SIG-M5 (cell line): ENCODE measurements around the gene CHD2.
"Not testable (repeated sequence)": the region's sequence is repeated elsewhere in the genome, so short reads cannot be mapped to it uniquely, and the experiment has no call there.

Experiments used
- DNase-seq: peaks from one replicate; lab custom pipeline; 2025; lab: John Stamatoyannopoulos, UW

The CHD2 gene

GRCh38 chr15:92906563-92907081, 6.5 kb downstream of the CHD2 start:
- DNase-seq, result no peak

- DNase-seq, result no peak
Observed at GRCh38 chr15:92907229-92907628, 7.1 kb downstream of the CHD2 start.

DNA sequence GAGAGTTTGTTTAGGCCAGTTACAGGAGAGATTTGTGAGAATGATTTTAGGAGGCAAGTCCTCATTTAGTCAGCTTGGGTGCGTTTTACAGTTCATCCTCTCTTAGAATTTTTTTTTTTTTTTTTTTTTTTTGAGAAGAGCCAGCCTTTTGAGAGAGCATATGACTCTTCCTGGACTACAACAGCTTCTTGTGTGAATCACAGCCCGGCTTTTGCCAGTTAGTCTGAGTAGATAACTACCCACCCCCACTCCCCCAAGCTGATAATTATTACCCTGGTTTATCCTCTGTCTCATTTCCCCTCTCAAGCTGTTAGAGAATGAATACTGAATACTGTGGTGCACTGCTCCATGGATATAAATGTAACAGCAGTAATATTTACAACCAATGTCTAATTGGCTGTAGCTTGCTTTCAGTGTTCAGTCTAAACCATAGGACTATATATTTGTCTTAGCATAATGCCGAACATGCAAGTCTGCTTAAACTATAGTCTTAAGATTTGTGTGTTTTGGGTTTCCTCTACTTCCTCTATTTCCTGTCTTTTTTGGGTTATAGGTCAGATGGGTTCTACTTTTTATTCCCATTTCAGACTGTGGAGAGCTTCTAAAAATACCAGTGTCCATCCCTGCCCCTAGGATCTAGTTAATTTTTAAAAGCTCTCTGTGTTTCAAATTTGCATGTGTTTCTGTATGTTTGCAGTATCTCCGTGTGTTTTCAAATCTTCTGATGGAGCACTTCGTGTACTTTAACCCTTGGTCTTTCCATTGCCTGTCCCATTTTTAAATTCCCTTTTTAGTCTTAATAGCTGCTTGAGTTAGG, 8.0 kb downstream of the CHD2 start:
- DNase-seq, result no peak

- no peak for DNase-seq
Observed at GRCh38 chr15:92908713-92909057, 8.6 kb downstream of the CHD2 start.

- no peak for DNase-seq
Observed at GRCh38 chr15:92909136-92909781, 9.1 kb downstream of the CHD2 start.

DNA sequence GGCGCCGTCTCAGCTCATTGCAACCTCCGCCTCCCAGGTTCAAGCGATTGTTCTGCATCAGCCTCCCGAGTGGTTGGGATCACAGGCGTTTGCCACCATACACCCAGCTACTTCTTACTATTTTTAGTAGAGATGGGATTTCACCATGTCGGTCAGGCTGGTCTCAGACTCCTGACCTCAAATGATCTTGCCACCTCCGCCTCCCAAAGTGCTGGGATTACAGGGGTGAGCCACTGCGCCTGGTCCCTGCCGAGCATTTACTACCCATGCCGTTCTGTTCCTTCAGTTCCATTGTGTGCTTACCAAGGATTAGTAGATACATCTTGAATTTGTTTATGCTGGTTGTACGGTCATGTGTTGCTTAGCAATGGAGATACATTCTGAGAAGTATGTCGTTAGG, 10.3 kb downstream of the CHD2 start:
- DNase-seq, result no peak

DNA sequence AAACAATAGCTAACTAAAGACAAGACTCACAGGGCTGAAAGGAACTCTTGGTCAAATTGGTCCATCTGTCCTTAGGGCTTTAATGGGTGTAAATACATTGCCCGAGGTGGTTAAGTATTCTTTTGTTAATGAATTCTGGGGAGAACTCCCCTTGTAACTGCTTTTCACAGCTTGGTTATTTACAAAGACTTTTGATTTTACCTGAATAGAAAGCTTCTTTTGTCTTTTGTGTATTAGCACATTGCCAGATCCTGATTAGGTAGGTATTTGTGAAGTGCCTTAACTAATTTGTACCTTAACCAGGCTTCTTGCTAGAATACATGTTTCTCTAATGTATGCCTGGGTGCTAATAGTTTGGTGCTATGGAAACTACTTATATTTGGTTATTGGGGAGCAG, 14.0 kb downstream of the CHD2 start:
- no peak for DNase-seq

DNA sequence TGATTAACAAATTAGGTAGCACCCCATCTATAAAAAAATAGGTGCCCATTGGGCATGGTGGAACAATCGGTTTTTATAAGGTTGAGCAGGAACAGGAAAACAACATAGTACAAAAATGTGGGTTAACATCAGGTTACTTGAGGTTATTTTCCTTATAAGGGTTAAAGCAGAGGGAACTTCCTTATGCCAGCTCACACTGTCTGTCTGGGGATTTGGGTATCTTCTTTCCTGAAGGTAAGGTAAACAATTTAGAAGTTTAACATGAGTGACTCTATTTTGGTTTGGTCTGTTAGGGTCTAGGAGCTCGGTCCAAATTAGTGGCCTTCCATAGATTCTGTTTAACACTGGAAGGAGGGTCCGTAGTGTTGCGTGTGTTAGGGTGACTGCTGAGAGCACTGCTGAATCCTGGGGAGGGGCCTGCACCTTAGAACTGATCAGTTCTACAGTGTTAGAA, 14.7 kb downstream of the CHD2 start:
- no peak for DNase-seq

DNA sequence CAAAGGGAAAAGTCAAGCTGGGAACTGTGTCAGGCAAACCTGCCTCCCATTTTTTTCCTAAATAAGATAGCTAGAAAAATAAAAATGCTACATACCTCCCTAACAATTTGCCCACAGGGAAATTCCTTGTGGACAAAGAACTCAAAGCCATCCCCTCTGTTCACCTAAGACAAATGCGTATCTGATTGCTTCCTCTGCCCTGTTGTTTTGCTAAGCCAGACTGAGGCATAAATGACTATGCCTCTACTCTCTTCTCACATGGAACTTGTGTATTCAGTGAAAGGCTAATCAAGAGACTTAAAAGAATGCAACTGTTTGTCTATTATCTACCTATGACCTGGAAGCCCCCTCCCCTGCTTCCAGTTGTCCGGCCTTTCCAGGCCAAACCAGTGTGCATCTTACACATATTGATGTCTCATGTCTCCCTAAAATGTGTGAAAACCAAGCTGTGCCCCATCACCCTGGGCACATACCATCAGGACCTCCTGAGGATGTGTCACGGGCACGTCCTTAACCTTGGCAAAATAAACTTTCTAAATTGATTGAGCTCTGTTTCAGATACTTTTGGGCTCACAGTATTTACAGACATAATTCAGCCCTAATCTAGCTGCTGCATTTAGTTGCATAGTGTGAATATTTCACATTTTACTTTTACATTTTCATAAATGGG, 15.8 kb downstream of the CHD2 start:
- no peak for DNase-seq

- peak; percentile 61 for DNase-seq
Observed at GRCh38 chr15:92917598-92918407, 17.7 kb downstream of the CHD2 start.

DNA sequence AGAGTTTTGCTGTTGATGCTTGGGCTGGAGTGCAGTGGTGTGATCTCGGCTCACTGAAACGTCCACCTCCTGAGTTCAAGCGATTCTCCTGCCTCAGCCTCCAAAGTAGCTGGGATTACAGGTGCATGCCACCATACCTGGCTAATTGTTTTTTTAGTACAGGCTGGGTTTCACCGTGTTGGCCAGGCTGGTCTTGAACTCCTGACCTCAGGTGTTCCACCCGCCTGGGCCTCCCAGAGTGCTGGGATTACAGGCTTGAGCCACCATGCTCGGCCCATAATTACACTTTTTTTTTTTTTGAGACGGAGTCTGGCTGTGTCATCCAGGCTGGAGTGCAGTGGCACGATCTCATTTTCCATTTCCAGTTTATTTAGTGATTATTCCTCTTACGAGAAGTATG, 18.8 kb downstream of the CHD2 start:
- not testable (repeated sequence) for DNase-seq

DNA sequence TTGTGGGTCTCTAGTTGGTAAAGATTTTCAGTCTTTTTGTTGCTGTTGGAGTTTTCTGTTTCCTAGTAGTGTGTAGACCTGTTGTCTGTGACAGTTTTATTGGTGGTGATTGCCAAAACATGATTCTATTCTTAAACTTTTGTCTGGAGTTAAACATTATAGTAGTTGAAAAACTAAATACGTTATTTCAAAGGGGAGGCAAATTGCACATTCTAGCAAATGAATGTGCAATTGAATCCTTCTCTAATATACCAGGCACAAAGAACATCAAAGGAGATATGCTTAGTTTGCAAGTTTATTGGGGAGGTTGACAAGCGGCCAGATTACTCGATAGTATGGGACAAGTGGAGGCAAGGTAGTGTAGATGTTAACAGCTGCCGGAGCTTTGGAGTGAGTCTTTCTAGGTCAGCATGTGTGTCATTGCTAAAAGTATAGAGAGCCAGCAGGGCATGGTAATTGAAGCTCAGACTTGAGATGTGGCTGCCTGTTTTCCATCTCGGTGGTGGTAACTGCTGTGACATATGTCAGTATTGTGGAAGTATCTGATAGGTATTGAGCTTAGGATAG, 20.6 kb downstream of the CHD2 start:
- DNase-seq, result no peak

DNA sequence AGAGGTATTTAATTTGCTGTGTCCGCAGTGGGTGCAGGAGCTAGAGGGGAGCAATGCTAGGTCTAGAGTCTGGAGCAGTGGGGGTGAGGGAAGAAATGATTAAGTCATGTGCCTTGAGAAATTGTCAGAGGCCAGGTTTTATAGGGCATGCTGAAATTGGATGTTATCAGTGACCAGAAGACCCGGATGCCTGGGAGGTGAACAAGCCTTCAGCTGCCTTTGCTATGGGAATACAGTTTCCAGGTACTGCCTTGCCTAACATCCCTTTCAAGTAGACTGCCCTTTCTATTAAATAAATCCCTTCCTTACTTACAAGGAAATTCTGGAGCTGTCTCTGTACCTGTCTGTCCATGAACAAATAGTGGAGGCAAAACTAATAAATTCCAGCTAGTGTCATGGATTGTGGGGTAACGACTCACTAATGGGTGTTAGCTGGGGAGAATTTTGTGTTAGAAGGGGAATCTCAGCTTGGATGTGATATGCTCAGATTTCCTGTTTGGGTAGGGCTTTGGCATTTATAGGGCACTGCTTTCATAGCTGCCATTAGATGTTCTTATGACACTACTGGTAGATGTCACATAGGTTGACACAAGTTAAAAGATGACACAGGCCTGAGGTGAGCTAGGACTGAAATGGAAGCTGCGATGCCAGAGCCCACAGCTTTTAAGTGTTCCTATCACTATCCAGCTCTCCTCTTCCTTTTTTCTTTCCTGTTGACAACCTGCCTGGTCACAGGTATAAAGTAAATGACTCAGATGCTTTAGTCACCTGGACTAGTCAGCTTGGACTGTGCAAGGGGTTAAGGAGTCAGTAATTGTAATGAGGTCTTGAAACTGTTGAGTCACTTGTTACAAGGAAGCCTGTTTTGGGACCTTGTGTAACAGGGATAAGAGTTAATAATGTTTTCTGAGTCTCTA, 21.3 kb downstream of the CHD2 start:
- no peak for DNase-seq

DNA sequence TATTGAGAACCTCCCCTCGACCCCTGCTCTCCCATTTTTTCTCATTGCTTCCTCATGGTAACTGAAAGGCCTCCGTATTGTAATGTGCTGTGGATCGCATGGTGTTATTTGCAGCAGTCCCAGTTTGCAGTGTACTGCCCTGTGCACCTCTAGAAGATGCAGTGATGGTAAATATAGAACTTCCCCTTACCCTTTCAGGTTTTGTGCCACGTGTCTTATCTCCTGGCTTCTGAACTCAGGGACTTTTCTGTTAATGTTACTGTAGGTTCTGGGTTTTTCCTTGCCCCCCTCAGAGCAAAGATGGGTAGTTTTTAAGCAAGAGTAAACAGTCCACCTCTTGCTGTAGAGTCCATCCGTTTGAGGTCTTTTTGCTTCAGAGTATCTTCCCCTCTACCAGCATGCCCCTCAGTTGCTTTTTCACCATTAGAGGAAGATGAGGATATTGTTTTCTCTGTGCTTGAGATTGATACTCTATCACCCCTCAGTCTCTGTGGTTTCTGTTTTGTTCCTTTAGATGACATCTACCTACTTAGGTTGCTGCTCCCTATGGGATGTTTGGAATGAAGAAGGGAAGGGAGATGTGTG, 22.4 kb downstream of the CHD2 start:
- DNase-seq, result no peak

- no peak for DNase-seq
Observed at GRCh38 chr15:92924216-92924615, 24.1 kb downstream of the CHD2 start.

DNA sequence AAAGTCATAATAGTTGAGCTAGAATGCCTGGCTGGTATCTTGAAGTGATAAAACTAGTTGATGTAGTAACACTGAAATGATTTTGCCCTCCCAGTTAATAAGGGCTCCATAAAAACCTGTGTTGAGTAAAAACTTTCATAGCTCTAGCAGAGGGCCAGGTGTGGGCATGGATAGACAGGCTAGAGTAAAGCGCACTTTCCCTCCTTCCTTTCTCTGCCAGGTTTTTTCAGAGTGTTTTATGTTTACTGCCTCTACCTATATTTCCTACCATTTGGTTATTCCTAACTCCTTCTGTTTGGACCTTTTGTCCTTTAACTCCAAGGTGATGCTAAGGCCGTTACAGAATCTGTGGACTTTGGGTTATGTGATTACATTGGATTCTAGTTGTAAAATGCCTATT, 25.3 kb downstream of the CHD2 start:
- DNase-seq, result no peak

- DNase-seq, result no peak
Observed at GRCh38 chr15:92928225-92928750, 28.2 kb downstream of the CHD2 start.

DNA sequence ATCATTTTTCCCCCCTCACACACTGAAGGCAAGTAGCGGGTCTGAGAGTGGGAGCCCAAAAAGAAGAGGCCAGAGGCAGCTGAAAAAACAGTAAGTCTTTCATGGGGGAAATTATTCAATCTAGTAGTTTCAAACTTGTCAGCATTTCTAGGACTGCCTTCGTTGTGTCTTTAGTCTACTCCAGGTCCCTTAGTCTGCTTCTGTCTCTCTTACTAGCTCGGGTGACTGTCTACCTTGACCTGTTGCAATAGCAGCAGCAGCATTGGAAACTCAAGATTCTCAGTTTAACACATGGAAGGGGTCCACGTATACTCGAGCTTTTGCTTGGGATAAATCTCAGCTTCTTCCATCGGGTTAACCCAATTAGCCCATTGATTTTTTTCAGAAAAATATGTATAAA, 28.9 kb downstream of the CHD2 start:
- DNase-seq, result no peak

- no peak for DNase-seq
Observed at GRCh38 chr15:92930054-92930621, 30.0 kb downstream of the CHD2 start.

DNA sequence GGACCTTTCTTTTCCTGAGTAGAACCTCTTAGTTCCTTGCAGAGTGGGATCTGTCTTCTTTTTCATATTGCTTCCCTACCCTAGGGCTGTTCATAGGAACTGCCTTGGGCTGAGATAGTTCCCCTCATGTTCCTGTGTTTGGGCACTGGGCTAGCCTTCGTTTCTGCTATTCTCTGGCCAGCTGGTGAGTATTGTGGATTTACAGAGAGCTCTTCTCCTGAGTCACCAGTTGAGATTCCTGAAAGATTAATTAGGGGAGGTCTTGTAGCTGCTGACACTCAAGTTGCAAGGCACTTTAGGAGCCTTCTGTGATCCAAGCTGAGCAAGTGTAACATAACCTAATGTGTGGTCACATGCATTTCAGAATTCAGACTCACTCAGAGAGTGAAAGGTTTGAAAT, 30.7 kb downstream of the CHD2 start:
- DNase-seq, result no peak
